Neuron (in vitro differentiated cells): ENCODE measurements around the gene FAT1.
"Not testable (repeated sequence)": the region's sequence is repeated elsewhere in the genome, so short reads cannot be mapped to it uniquely, and the experiment has no call there.

Experiments used
- H2AFZ ChIP-seq: one replicate; pipeline ENCODE4 v1.6.1; 2013; ENCODE audit warnings: low read depth, mild to moderate bottlenecking, inconsistent platforms, low read length, moderate library complexity
- H3K27me3 ChIP-seq: one replicate; pipeline ENCODE4 v1.6.1; 2013; ENCODE audit warnings: low read length; ENCODE audit not compliant: insufficient read depth
- H3K36me3 ChIP-seq: one replicate; pipeline ENCODE4 v1.6.1; 2013; ENCODE audit warnings: low read length; ENCODE audit not compliant: insufficient read depth
- H3K4me1 ChIP-seq: one replicate; pipeline ENCODE4 v1.6.1; 2013; ENCODE audit warnings: low read length; ENCODE audit not compliant: insufficient read depth
- H3K4me3 ChIP-seq: 2 replicates; pipeline ENCODE4 v1.5.1; 2013; ENCODE audit warnings: mild to moderate bottlenecking, low read length, moderate library complexity
- H3K9me3 ChIP-seq: one replicate; pipeline ENCODE4 v1.6.1; 2013; ENCODE audit warnings: low read length

FAT1 gene, protein sequence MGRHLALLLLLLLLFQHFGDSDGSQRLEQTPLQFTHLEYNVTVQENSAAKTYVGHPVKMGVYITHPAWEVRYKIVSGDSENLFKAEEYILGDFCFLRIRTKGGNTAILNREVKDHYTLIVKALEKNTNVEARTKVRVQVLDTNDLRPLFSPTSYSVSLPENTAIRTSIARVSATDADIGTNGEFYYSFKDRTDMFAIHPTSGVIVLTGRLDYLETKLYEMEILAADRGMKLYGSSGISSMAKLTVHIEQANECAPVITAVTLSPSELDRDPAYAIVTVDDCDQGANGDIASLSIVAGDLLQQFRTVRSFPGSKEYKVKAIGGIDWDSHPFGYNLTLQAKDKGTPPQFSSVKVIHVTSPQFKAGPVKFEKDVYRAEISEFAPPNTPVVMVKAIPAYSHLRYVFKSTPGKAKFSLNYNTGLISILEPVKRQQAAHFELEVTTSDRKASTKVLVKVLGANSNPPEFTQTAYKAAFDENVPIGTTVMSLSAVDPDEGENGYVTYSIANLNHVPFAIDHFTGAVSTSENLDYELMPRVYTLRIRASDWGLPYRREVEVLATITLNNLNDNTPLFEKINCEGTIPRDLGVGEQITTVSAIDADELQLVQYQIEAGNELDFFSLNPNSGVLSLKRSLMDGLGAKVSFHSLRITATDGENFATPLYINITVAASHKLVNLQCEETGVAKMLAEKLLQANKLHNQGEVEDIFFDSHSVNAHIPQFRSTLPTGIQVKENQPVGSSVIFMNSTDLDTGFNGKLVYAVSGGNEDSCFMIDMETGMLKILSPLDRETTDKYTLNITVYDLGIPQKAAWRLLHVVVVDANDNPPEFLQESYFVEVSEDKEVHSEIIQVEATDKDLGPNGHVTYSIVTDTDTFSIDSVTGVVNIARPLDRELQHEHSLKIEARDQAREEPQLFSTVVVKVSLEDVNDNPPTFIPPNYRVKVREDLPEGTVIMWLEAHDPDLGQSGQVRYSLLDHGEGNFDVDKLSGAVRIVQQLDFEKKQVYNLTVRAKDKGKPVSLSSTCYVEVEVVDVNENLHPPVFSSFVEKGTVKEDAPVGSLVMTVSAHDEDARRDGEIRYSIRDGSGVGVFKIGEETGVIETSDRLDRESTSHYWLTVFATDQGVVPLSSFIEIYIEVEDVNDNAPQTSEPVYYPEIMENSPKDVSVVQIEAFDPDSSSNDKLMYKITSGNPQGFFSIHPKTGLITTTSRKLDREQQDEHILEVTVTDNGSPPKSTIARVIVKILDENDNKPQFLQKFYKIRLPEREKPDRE (N-terminal part only)

DNA sequence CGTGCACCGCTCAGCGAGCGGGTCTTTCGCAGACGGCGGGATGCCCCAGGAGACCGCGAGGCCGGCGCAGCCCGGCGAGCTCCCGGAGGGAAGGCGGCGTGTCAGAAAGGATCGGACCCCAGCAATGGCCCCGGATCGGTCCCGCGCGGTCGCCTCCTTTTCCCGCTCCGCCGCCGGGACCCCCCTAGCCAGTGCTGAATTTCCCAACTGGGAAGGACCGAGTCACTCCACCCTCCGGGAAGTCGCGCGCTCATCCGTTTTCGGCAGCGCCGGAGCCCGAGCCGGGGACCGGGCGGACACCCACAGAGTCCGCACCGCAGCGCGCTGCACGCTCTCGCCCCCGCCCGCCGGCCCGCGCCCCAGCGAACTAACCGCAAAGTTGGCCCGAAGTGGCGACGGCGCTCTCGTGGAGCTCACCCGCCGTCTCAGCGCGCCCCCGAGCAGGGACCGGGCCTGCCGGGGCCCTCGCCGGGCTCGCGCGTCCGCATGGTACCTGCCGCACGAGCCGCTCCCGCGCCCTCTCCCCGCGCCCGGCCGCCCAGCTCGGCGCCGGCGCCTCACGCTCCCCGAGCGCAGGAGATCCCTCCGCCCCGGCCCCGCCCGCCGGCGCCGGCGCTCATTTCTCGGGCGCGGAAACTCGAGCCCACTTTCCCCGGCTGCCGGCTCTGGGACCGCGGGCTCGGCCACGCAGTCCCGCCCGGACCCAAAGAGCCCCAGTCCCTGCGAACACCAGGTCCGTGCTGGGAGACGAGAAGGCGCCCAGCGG is at the start of gene FAT1:
TSS of gene FAT1 (minus strand) at position 565 of the 766 bp plus-strand sequence. CDS start 14,029 bp downstream, outside the sequence.
- Histone ChIP-seq H3K9me3 (peaks cover 6% of the 10 kb centered on the region), H3K4me3 (peak within 1 kb of the TSS; percentile 65), H2AFZ (peak within 1 kb of the TSS; percentile 85), H3K27me3 (no peaks in the 10 kb centered on the region), H3K36me3 (no peaks in the 10 kb centered on the region), H3K4me1 (peaks cover 24% of the 10 kb centered on the region)

DNA sequence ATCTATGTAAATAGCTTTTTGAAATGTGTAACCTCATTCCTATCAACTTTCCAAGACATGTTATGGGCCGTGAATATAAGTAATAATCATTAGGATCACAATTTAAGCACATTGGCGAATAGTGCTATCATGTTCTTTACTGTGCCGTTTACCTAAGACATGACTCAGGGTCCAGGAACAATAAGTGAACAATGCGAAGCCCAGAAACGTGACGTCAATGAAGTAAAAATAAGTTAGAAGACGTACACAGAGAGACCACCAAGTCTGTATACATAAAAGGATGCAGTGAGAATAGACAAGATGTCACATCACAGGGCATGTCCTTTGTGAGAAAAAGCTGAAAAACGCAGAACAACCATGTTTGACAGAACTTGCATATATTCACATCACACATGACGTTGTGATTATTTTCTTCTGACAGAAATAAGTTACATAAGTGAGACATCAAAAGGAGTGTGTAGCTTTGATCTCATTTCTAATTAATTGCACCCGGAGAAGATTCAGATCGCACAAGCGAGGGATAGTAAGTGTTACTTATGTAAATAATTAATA is 49.4 kb upstream of the FAT1 start:
- no peaks in the 10 kb centered on the region for H3K4me1 ChIP-seq
- H3K36me3 ChIP-seq: no peaks in the 10 kb centered on the region
- H3K9me3 ChIP-seq: no peaks in the 10 kb centered on the region
- H2AFZ ChIP-seq: no peak overlapping the region
- peaks cover 2% of the 10 kb centered on the region for H3K27me3 ChIP-seq
- no peak overlapping the region for H3K4me3 ChIP-seq

DNA sequence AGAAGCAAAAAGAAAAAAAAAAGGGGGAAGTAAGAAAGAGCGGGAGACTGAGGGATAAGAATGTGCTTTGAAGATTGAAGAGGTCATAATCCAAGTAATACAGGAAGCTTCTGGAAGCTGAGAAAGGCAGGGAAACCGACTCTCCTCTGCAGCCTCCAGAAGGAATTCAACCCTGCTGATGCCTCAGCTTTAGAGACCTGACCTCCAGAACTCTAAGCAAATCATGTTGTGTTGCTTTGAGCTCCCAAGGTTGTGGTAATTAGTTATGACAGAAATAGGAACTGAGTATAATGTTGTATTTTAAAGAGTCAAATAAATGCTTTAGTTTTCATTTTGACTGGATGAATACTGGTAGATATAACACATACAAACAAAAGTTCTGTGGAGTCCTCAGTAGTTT is 48.0 kb upstream of the FAT1 start:
- Histone ChIP-seq H3K36me3 (no peaks in the 10 kb centered on the region), H3K4me1 (no peaks in the 10 kb centered on the region), H3K9me3 (no peaks in the 10 kb centered on the region), H3K27me3 (peaks cover 2% of the 10 kb centered on the region), H3K4me3 (no peak overlapping the region), H2AFZ (no peak overlapping the region)

DNA sequence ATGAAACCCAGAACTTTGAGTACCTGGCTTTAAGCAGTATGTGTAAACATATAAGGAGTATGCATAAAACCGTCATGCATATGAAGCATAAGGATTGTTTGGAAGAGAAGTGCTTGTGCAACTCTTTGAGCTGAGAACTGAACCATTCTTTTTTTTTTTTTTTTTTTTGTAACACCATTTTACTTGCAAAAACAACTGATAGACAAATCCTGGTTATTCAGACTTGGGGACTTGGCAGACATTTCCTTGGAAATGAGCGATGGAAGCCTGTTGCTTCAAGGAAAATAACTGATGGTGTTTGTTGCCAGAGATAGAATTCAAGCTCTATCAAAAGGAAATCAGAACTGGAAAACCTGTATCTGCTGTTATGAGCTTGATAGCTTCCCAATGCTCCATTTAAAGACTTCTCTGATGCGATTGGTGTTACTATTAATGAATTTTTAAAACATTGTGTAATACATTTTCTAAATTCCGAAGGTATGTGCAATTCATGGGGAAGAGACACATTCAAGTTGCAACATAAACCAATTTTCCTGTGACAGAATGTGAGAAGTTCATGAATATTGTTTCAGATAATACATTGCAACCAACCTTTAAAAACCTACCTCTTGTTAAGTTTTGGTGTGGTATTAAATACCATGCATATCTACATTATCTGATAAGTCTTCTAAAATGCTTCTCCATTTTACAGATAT is 47.0 kb upstream of the FAT1 start:
- Histone ChIP-seq H3K9me3 (no peaks in the 10 kb centered on the region), H3K4me3 (no peak overlapping the region), H3K27me3 (peaks cover 2% of the 10 kb centered on the region), H3K36me3 (no peaks in the 10 kb centered on the region), H3K4me1 (peaks cover 6% of the 10 kb centered on the region), H2AFZ (no peak overlapping the region)

DNA sequence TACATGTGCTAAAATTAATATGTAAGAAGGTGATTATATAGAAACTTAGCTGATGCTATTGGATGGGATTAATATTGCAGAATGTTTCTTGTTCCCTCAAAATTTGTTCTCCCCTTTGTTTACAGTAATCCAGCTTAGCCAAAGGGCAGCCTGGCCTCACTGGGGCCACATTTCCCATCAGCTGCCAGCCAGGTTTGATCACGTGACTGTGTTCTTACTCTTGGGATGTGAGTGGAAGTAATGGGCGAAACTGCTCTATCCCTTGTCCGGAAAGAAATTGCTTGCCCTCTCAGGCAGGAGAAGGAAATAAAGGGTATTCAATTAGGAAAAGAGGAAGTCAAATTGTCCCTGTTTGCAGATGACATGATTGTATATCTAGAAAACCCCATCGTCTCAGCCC is 44.1 kb upstream of the FAT1 start:
- H3K4me1 ChIP-seq: peaks cover 14% of the 10 kb centered on the region
- no peak overlapping the region for H2AFZ ChIP-seq
- H3K36me3 ChIP-seq: no peaks in the 10 kb centered on the region
- no peaks in the 10 kb centered on the region for H3K27me3 ChIP-seq
- H3K4me3 ChIP-seq: no peak overlapping the region
- no peaks in the 10 kb centered on the region for H3K9me3 ChIP-seq

DNA sequence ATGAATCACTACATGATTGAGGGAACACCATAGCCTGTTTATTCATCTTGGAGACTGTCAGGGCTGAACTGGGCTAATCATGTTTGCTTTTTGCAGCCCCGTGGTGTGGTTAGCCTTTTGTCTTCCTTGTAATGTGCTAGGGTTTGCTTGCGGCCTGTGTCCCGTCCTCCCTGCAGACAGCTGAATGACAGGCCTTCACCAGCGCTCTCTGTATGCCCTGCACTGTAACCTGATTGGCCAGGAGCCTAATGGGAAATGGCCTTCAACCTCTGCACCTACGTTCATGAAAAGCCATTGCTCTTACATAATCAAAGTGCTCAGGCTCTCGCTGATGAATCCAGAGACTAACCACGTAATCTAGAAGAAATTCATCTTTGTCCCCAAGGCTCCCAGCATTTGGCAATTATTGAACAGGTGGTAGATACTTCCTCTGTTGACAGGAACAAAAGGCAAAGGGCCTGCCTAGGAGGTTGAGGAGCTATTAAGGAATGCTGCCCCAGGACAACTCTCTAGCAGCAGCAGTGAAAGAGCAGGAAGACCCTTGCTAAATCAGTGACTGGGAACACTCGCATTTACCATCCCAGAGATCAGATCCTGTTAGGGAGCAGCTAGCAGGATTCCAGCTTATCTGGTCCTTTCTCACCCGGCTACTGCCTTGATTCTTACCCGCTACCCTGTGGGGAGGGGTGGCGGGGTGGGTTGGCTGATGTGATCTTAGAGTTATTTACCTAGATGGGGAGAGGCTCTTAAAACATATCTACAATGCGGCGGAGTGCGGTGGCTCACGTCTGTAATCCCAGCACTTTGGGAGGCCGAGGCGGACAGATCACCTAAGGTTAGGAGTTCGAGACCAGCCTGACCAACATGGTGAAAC is 42.3 kb upstream of the FAT1 start:
- H3K9me3 ChIP-seq: no peaks in the 10 kb centered on the region
- peaks cover 18% of the 10 kb centered on the region for H3K4me1 ChIP-seq
- no peak overlapping the region for H3K4me3 ChIP-seq
- H2AFZ ChIP-seq: peak overlapping the region; percentile 6
- no peaks in the 10 kb centered on the region for H3K27me3 ChIP-seq
- H3K36me3 ChIP-seq: no peaks in the 10 kb centered on the region

DNA sequence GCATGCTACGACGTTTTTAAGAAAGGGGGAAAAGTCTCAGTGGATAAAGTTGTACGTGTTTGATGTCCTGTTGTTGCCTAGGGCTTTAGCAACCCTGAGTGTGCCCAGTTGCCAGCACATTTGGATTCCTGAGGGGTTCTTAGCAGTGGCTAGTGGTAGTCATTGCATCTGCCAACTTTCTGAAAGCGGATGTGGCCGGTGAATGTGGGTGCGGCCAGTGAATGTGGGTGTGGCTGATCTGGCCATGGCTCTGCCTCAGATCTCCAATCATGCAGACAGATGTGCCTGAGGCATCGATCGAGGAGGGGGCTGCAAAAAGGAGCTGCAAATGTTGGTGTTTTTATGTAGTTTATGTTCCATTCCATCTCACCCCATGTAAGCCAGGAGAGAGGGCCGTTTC is 41.5 kb upstream of the FAT1 start:
- no peaks in the 10 kb centered on the region for H3K36me3 ChIP-seq
- no peak overlapping the region for H3K4me3 ChIP-seq
- H3K27me3 ChIP-seq: no peaks in the 10 kb centered on the region
- peak overlapping the region; percentile 6 for H2AFZ ChIP-seq
- H3K4me1 ChIP-seq: peaks cover 20% of the 10 kb centered on the region
- H3K9me3 ChIP-seq: no peaks in the 10 kb centered on the region

DNA sequence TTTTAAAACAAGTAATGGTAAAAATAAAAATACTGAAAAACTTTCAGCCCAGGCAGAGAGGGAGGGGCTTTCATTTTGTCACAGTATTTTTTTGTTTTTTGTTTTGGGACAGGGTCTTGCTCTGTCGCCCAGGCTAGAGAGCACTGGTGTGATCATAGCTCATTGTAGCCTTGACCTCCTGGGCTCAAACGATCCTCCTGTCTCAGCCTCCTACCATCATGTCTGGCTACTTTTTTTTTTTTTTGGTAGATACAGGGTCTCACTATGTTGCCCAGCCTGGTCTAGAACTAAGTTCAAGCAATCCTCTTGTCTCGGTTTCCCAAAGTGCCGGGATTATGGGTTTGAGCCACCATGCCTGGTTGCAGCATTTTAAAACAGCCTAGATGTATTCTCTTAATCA is 40.8 kb upstream of the FAT1 start:
- Histone ChIP-seq H3K4me1 (peaks cover 20% of the 10 kb centered on the region), H3K4me3 (no peak overlapping the region), H3K27me3 (no peaks in the 10 kb centered on the region), H2AFZ (no peak overlapping the region), H3K36me3 (no peaks in the 10 kb centered on the region), H3K9me3 (no peaks in the 10 kb centered on the region)

DNA sequence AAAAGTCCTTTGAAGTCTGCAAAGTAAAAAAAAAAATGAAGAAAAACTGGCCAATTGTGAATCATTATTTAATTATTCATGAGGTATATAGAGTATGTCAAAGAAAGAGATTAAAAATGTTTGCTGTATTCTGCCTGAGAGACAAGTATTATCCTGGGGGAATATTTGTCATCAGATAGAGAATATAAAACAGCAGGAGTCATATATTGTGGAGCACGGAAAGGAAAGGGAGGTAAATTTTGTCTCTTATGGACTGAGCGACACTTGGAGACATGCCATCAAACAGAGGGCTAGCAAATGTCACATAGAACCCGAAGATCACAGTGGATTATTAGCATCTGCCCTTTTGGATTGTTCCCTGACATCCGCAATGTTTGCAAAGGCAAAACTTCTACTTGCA is 39.2 kb upstream of the FAT1 start:
- no peaks in the 10 kb centered on the region for H3K27me3 ChIP-seq
- no peaks in the 10 kb centered on the region for H3K36me3 ChIP-seq
- peaks cover 20% of the 10 kb centered on the region for H3K4me1 ChIP-seq
- no peaks in the 10 kb centered on the region for H3K9me3 ChIP-seq
- H3K4me3 ChIP-seq: no peak overlapping the region
- H2AFZ ChIP-seq: no peak overlapping the region

DNA sequence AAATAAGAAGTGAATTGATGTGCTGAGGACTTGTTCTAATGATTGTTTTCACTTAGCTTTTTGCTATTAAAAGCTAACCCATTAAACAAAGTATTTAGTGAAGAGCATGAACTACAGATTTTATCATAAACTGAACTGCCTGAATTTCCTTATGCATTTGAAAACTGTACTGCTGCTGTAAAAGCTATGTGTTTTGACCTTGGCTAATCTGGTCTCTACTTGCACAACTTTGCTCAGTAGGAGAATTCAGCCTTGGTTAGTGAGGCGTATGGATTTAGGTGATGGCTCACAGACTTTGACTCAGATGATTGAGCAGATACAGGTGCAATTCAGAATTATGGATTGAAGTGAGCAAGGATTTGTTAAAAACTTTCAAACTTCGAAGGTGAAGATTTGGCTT is 38.7 kb upstream of the FAT1 start:
- Histone ChIP-seq H3K27me3 (no peaks in the 10 kb centered on the region), H3K36me3 (no peaks in the 10 kb centered on the region), H2AFZ (no peak overlapping the region), H3K4me1 (peaks cover 20% of the 10 kb centered on the region), H3K9me3 (no peaks in the 10 kb centered on the region), H3K4me3 (no peak overlapping the region)

DNA sequence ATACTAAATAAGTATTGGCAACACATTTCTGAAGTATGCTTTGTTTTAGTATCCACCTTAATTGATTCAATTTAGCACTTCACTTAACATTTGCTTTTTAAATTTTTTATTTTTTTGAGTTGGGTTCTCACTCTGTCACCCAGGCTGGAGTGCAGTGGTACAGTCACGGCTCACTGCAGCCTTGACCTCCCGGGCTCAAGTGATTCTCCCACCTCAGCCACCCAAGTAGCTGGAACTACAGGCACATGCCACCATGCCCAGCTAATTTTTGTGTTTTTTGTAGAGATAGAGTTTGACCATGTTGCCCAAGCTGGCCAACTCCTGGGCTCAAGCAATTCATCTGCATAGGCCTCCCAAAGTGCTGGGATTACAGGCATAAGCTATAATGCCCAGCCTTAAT is 38.3 kb upstream of the FAT1 start:
- not testable (repeated sequence) for H2AFZ ChIP-seq, H3K9me3 ChIP-seq, H3K4me3 ChIP-seq, H3K36me3 ChIP-seq, H3K27me3 ChIP-seq
- peaks cover 20% of the 10 kb centered on the region for H3K4me1 ChIP-seq
